DMS53 (cell line): ENCODE measurements around the gene PBX4.
"Not testable (repeated sequence)": the region's sequence is repeated elsewhere in the genome, so short reads cannot be mapped to it uniquely, and the experiment has no call there.

ENCODE experiments used
- DNase-seq: peaks from one replicate; lab custom pipeline; 2025; lab: John Stamatoyannopoulos, UW

The PBX4 gene

GRCh38 chr19:19618219-19619051, at the start of gene PBX4:
Gene PBX4, minus strand, starts transcription at chr19:19618687. Its CDS starts 58 bp downstream, at chr19:19618629.
- DNase-seq = peak; percentile 96

- not testable (repeated sequence) for DNase-seq
Observed at GRCh38 chr19:19665420-19665948, 47.0 kb upstream of the PBX4 start.

GRCh38 chr19:19663256-19664120, 45.0 kb upstream of the PBX4 start, which contains the start of gene ATP13A1:
Gene ATP13A1, minus strand, starts transcription at chr19:19663676. Its CDS starts 10 bp downstream, at chr19:19663666.
- peak; percentile 98 for DNase-seq

- DNase-seq = peak; percentile 60
Observed at GRCh38 chr19:19662871-19663255, 44.4 kb upstream of the PBX4 start.

GRCh38 chr19:19662344-19662743, 43.9 kb upstream of the PBX4 start:
- DNase-seq = no peak

- DNase-seq = no peak
Observed at GRCh38 chr19:19661675-19662251, 43.3 kb upstream of the PBX4 start.

GRCh38 chr19:19661141-19661674, 42.7 kb upstream of the PBX4 start:
- DNase-seq = no peak

GRCh38 chr19:19659646-19660245, 41.3 kb upstream of the PBX4 start:
- DNase-seq = no peak

- no peak for DNase-seq
Observed at GRCh38 chr19:19657397-19657783, 38.9 kb upstream of the PBX4 start.

GRCh38 chr19:19656451-19657396, 38.2 kb upstream of the PBX4 start:
- DNase-seq = no peak

- DNase-seq = no peak
Observed at GRCh38 chr19:19655641-19656343, 37.3 kb upstream of the PBX4 start.

- no peak for DNase-seq
Observed at GRCh38 chr19:19655051-19655594, 36.6 kb upstream of the PBX4 start.

- no peak for DNase-seq
Observed at GRCh38 chr19:19654441-19654840, 36.0 kb upstream of the PBX4 start.

- DNase-seq = no peak
Observed at GRCh38 chr19:19653597-19654147, 35.2 kb upstream of the PBX4 start.

- no peak for DNase-seq
Observed at GRCh38 chr19:19652482-19653295, 34.2 kb upstream of the PBX4 start.

- DNase-seq = no peak
Observed at GRCh38 chr19:19651076-19651475, 32.6 kb upstream of the PBX4 start.

- no peak for DNase-seq
Observed at GRCh38 chr19:19650331-19650730, 31.8 kb upstream of the PBX4 start.

GRCh38 chr19:19649580-19649995, 31.1 kb upstream of the PBX4 start:
- DNase-seq = no peak
